ENCODE data around the gene TMEM14C.

DNA sequence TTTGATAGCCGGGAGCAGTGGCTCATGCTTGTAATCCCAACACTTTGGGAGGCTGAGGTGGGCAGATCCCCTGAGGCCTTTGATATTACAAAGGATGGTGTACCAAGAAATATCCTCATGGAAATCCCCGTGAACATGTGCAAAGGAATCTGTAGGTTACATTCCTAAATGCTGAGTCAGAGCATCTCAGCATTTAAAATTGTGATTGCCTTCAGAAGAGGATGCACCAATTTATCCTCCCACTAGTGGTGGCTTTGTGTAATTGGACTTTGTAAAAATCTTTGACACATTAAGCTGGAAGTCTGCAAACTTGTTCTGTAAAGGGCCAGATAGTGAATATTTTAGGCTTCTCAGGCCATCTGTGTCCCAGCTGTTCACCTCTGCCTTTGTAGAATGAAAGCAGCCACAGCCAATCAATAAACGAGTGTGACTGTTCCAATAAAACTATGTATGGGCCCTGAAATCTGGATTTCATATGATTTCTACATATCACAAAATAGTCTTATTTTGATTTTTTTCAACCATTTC is 36.5 kb downstream of the TMEM14C start:
- TF ChIP-seq CTCF (conservative IDR thresholded peaks at IDR 0.05; ENCODE audit: low read length), result peak; percentile 66
- no peak for TF ChIP-seq EZH2phosphoT487 (IDR thresholded peaks at IDR 0.05; ENCODE audit: borderline replicate concordance)

All from Loucy (cell line).